Skeletal muscle tissue (tissue), 4 donors: ENCODE results near the gene GAREM2. TPM values are rescaled to one million over a fixed set of nuclear protein-coding genes. Genes with fewer than 3 reads are reported as not detected.

Experiments used
- H3K27ac ChIP-seq: one replicate; pipeline ENCODE4 v1.7.0; 2013; ENCODE audit warnings: mild to moderate bottlenecking, low read depth, low read length, inconsistent platforms
- H3K27me3 ChIP-seq, 3 donors: one replicate each; pipeline ENCODE4 v1.7.0; 2013; ENCODE audit warnings: low read length in 3 of 3; ENCODE audit not compliant: control insufficient read depth in 3 of 3, insufficient read depth in 3 of 3
- H3K36me3 ChIP-seq, 3 donors: one replicate each; pipeline ENCODE4 v1.7.0; 2013; ENCODE audit warnings: low read length in 3 of 3; ENCODE audit not compliant: control insufficient read depth in 3 of 3, insufficient read depth in 3 of 3
- H3K4me1 ChIP-seq, 3 donors: one replicate each; pipeline ENCODE4 v1.7.0; 2013; ENCODE audit warnings: low read length in 3 of 3, mild to moderate bottlenecking in 3 of 3; ENCODE audit not compliant: control insufficient read depth in 3 of 3, insufficient read depth in 3 of 3
- H3K4me3 ChIP-seq, 3 donors: one replicate each; pipeline ENCODE4 v1.7.0; 2013; ENCODE audit warnings: low read length in 3 of 3
- H3K9ac ChIP-seq, 3 donors: one replicate each; pipeline ENCODE4 v1.7.0; 2013; ENCODE audit warnings: low read length in 3 of 3, mild to moderate bottlenecking in 3 of 3, moderate library complexity in 2 of 3, low read depth in 1 of 3
- H3K9me3 ChIP-seq, 3 donors: one replicate each; pipeline ENCODE4 v1.7.0; 2013; ENCODE audit warnings: low read length in 3 of 3; ENCODE audit not compliant: control insufficient read depth in 3 of 3
- total RNA-seq: library from RNA; depleted of rRNA; stranded (reverse); fragments of >200 nt; gene quantifications from one replicate; pipeline ENCODE4 v1.2.3, GENCODE V29; 2014
- donor health status: Osteomylitis.

GAREM2 gene
- total RNA-seq, 1 donor from 2014 or later, result 1.0 TPM

- H3K36me3 ChIP-seq, result peaks cover 40 to 52% (median 41%) of the 10 kb centered on the region in 3 donors
- H3K27ac ChIP-seq, result no peak overlapping the region
- H3K27me3 ChIP-seq, result no peaks in the 10 kb centered on the region
- peaks cover 0 to 2% (median 0%) of the 10 kb centered on the region in 3 donors for H3K4me1 ChIP-seq
- H3K9ac ChIP-seq, result no peak overlapping the region
- no peak overlapping the region for H3K4me3 ChIP-seq
- H3K9me3 ChIP-seq, result no peaks in the 10 kb centered on the region
These were observed 44.8 kb downstream of the GAREM2 start for GRCh38 chr2:26217720-26218119.

- no peak overlapping the region for H3K27ac ChIP-seq
- no peaks in the 10 kb centered on the region for H3K9me3 ChIP-seq
- peaks cover 19 to 40% (median 33%) of the 10 kb centered on the region in 3 donors for H3K36me3 ChIP-seq
- no peaks in the 10 kb centered on the region for H3K27me3 ChIP-seq
- no peak overlapping the region for H3K4me3 ChIP-seq
- peaks cover 0 to 2% (median 0%) of the 10 kb centered on the region in 3 donors for H3K4me1 ChIP-seq
- H3K9ac ChIP-seq, result no peak overlapping the region
These were observed 50.1 kb downstream of the GAREM2 start for GRCh38 chr2:26223018-26223417.

- no peaks in the 10 kb centered on the region for H3K27me3 ChIP-seq
- H3K27ac ChIP-seq, result no peak overlapping the region
- H3K4me1 ChIP-seq, result peaks cover 0 to 2% (median 0%) of the 10 kb centered on the region in 3 donors
- peaks cover 25 to 50% (median 43%) of the 10 kb centered on the region in 3 donors for H3K36me3 ChIP-seq
- H3K9me3 ChIP-seq, result no peaks in the 10 kb centered on the region
- H3K4me3 ChIP-seq, result no peak overlapping the region
- no peak overlapping the region for H3K9ac ChIP-seq
These were observed 51.2 kb downstream of the GAREM2 start for GRCh38 chr2:26224095-26224494.

- no peaks in the 10 kb centered on the region for H3K9me3 ChIP-seq
- H3K4me3 ChIP-seq, result no peak overlapping the region
- no peak overlapping the region for H3K27ac ChIP-seq
- H3K9ac ChIP-seq, result no peak overlapping the region
- H3K4me1 ChIP-seq, result peaks cover 0 to 2% (median 0%) of the 10 kb centered on the region in 3 donors
- peaks cover 35 to 75% (median 66%) of the 10 kb centered on the region in 3 donors for H3K36me3 ChIP-seq
- H3K27me3 ChIP-seq, result no peaks in the 10 kb centered on the region
These were observed 56.7 kb downstream of the GAREM2 start for GRCh38 chr2:26229595-26229994.

- no peak overlapping the region for H3K4me3 ChIP-seq
- H3K9ac ChIP-seq, result no peak overlapping the region
- H3K36me3 ChIP-seq, result peaks cover 38 to 85% (median 69%) of the 10 kb centered on the region in 3 donors
- no peaks in the 10 kb centered on the region for H3K27me3 ChIP-seq
- H3K4me1 ChIP-seq, result peaks cover 0 to 2% (median 0%) of the 10 kb centered on the region in 3 donors
- no peaks in the 10 kb centered on the region for H3K9me3 ChIP-seq
- H3K27ac ChIP-seq, result no peak overlapping the region
These were observed 57.9 kb downstream of the GAREM2 start for GRCh38 chr2:26230806-26231205.

- H3K36me3 ChIP-seq, result peaks cover 27 to 58% (median 56%) of the 10 kb centered on the region in 3 donors
- H3K9me3 ChIP-seq, result no peaks in the 10 kb centered on the region
- H3K4me1 ChIP-seq, result peaks cover 11 to 24% (median 21%) of the 10 kb centered on the region in 3 donors
- H3K27me3 ChIP-seq, result no peaks in the 10 kb centered on the region
- no peak overlapping the region for H3K27ac ChIP-seq
- no peak overlapping the region for H3K9ac ChIP-seq
- H3K4me3 ChIP-seq, result no peak overlapping the region
These were observed 62.2 kb downstream of the GAREM2 start for GRCh38 chr2:26235089-26235488.

- Histone ChIP-seq H3K9ac (no peak overlapping the region), H3K27me3 (no peaks in the 10 kb centered on the region), H3K36me3 (peaks cover 19 to 42% (median 38%) of the 10 kb centered on the region in 3 donors), H3K4me1 (peaks cover 22 to 39% (median 31%) of the 10 kb centered on the region in 3 donors), H3K27ac (no peak overlapping the region), H3K4me3 (no peak overlapping the region), H3K9me3 (no peaks in the 10 kb centered on the region)
These were observed 65.0 kb downstream of the GAREM2 start for GRCh38 chr2:26237868-26238267.

GRCh38 chr2:26238311-26238958 is 65.5 kb downstream of the GAREM2 start:
- Histone ChIP-seq H3K9me3 (no peaks in the 10 kb centered on the region), H3K4me3 (no peak overlapping the region), H3K4me1 (peaks cover 26 to 44% (median 35%) of the 10 kb centered on the region in 3 donors), H3K27ac (no peak overlapping the region), H3K9ac (no peak overlapping the region), H3K27me3 (no peaks in the 10 kb centered on the region), H3K36me3 (peaks cover 13 to 37% (median 32%) of the 10 kb centered on the region in 3 donors)

Other genes starting within 250 kb of the GAREM2 start
- gene KIF3C, start 190.6 kb upstream of the GAREM2 start, total RNA-seq, result 3.7 TPM
- gene RAB10, start 139.0 kb upstream of the GAREM2 start, total RNA-seq, result 49.1 TPM
- gene HADHA, start 71.5 kb downstream of the GAREM2 start, total RNA-seq, result 174 TPM
- gene HADHB, start 71.9 kb downstream of the GAREM2 start, total RNA-seq, result 118 TPM
- gene SELENOI, start 173.1 kb downstream of the GAREM2 start, total RNA-seq, result 13.0 TPM
- not detected for gene ADGRF3, start 173.7 kb downstream of the GAREM2 start, total RNA-seq
- gene DRC1, start 228.8 kb downstream of the GAREM2 start, total RNA-seq, result 2.1 TPM